K562 treated with DMSO at 1 percent for 12 hours (cell line): Measurements from ENCODE around the gene KBTBD2. TPM values are rescaled to one million over a fixed set of nuclear protein-coding genes. Genes with fewer than 3 reads are reported as not detected.

Experiments
- total RNA-seq: library from RNA; unstranded; fragments of 300-600 nt; gene quantifications from 2 replicates; pipeline ENCODE4 v1.2.3, GENCODE V29; 2022; ENCODE audit not compliant: insufficient read depth

KBTBD2 gene
- 14.7 and 33.8 TPM in 2 replicates for total RNA-seq

DNA sequence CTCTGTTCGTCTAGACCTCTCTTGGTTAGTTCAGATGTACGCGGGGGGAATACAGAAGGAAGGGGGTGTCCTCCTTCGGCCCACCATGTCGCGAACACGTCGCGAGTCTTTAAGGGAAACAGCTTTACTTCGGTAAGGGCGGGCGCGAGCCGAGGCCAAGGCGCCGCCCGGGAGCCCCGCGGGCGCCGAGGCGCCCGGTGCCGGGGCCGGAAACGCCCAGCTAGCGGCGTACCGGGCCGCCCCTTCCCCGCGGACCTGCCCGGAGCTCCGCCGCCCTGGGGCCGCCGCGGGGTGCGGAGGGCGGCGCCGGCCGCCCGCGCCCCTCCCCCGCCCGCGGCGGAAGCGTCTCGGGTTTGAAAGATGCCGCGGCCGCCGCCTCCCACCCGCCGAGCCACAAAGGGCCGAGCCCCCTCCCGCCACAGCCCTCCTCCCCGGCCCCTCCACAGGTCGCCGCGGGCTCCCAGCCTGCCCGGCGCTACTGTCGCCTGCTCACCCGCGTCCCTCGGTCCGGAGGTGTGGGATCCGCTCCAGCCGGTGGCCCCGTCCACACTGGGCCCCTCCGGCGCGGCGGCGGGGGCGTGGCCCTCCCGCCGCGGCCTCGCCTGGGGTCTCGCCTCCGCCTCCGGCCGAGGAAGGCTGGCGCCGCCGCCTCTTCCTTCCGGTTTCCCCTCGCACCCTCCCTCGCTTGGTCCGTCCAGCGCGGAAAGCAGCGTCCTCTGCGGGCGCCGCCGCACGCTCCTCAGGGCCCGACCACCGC lies at the start of gene KBTBD2:
KBTBD2 (minus strand) TSS at position 718 of the 757 bp plus-strand sequence. CDS start 12,156 bp downstream, outside the sequence.

Other genes with a start within 250 kb of the KBTBD2 start
- gene FKBP9, start 65.7 kb upstream of the KBTBD2 start, total RNA-seq = 26.3 and 47.8 TPM in 2 replicates
- 10.2 and 23.5 TPM in 2 replicates for gene NT5C3A, start 171.0 kb upstream of the KBTBD2 start, total RNA-seq
- gene RP9, start 217.6 kb upstream of the KBTBD2 start, total RNA-seq = 21.9 and 23.8 TPM in 2 replicates
- 1.7 and 2.5 TPM in 2 replicates for gene BBS9, start 237.8 kb upstream of the KBTBD2 start, total RNA-seq